Midbrain (tissue), 1 donor: ENCODE results near the gene NRN1L.
A peak's percentile ranks its signal among the peaks of the same experiment; 100 is the strongest.
"Not testable (repeated sequence)": the region's sequence is repeated elsewhere in the genome, so short reads cannot be mapped to it uniquely, and the experiment has no call there.

Source experiments
- DNase-seq: peaks from one replicate; lab custom pipeline; 2025; lab: John Stamatoyannopoulos, UW

The NRN1L gene

DNA sequence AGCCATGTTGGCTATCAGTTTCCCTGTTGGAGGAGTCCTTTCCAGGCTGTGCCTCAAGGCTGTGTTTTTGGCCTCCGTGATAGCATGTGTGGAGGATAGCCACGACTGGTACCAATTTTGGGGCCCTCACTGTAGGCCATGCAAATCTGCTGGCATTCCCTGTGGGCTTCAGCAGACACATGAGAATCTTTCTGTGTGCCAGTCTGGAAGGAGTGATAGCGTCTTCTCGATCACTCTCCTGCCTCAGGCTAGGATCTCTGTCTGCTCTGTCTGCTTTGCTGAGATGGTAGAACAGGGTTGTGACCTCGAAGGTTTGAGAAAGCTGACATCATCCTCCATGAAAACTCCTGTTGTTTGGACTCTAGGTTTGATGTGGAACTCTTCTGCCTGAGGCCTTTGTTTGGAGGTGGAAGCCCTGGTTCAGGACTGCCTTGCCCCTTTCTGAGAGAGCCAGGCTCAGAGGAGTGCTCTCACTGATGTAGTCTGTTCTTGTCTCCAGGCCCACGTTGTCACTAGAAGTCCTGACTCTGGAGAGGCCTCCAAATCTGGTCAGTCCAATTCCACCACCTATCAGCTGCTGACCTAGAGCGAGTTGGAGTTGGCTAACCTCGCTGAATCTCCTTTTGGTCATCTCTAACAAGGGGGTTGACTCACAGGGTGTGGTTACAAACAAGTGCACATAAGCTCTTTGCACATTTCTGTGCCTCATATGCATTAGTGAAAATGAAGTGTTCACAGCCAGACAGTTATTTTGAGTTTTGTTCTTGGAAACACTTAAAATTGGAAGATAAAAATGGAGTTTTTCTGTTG, 23.9 kb upstream of the NRN1L start:
- no peak for DNase-seq

DNA sequence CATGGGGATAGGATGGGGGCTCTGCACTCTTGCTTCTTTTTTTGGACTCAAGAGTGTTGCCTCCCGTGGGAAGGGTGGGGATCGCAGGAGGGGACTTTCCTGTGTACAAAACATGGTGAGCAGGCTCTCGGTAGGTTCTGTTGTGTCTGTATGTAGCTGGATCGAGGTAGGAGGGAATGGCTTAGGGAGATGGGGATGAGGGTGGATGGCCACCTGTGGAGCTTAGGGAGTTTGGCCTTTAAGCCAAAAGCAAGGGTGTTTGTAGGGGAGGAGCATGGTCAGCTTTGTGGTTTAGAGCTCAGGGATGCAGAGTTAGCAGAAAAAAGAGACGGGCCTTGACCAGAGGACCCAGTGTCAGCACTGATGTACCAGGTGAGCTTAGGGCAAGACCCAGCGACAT, 22.8 kb upstream of the NRN1L start:
- no peak for DNase-seq

DNA sequence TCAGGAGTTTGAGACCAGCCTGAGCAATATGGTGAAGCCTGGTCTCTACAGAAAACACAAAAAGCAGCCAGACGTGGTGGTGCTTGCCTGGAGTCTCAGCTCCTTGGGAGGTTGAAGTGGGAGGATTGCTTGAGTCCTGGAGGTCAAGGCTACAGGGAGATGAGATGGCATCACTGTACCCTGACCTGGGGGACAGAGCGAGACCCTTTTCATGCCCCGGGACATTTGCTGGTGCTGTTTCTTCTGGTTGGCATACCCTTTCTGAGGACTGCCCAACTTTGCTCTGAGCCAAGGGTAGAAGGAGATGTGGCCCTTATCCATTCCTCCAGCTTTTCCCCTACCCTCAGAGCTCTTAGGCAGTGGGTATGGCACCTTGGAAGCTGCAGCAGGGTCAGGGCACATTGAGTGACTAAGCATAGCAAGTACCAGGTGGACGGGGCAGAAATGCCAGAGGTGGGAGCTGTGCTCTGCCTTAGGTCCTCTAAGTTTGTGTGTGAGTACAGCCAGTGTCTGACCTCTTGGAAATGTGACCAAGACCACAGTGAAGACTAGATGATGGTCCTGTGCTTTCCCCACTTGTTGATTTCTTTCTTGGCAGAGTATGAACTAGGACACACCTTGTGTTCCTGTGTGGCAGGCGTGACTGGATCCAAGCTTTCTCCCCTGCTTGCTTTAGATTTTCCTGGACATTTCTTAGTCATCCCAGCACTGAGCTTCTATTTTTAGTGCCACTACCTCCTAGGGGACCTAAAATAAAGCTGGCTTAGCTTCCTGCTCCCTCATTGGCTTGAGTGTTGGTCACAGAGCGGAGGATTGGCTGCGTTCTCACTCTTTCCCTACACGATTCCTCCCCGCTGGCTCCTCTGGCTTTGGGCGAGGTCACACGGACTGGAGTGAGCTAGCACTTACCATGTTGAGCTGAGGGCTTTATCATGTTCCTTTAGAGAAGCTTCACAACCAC, 21.8 kb upstream of the NRN1L start:
- peak; percentile 29 for DNase-seq

DNA sequence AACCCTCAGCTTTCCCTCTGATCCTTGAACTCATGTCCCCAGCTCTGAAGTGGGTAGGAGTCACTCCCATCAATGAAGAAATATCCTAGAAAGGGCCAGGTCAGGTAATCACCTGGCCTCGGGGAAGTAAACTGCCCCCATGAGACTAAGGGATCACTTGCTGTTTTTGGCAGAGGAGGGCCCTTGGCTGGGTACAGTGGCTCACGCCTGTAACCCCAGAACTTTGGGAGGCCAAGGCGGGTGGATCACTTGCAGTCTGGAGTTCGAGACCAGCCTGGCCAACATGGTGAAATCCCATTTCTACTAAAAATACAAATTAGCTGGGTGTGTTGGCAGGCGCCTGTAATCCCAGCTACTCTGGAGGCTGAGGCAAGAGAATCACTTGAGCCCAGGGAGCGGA, 20.6 kb upstream of the NRN1L start:
- DNase-seq = not testable (repeated sequence)

DNA sequence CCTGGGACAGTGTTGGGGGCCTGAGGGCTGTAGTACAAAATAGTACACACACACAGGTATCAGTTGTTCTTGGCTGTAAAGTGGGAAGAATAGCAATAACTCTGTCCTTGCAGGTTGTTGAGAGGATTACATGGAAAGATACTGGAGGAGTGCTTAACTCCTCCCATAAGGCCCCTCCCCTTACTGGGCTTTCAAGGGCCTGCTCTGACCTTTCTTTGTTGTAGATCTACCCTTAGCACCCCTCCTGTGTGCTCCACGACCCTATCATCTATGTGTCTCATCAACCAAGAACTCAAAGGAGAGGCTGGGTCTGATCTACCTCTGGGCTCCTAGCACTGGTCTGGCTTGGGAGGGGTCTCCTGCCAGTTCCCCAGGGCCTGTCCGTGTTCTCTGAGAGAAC, 20.1 kb upstream of the NRN1L start:
- no peak for DNase-seq

DNA sequence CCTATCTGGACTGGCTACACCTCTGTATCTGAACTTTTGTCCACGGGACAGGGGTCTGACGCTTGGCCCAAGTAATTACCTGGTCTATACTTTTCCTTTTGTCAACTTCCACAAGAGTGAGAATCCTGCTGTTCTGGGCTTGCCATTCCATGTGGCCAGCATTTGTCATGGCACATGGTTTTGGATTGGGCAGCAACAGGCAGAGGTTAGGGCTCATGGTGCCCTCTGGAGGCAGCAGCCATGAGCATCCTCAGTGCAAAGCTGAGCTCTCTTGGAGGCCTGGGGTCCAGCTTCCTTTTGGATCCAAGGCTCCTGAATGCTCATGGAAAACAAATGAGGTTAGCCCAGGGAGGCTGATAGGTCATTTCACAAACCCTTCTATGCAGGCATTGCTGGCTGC, 19.4 kb upstream of the NRN1L start:
- DNase-seq = no peak

DNA sequence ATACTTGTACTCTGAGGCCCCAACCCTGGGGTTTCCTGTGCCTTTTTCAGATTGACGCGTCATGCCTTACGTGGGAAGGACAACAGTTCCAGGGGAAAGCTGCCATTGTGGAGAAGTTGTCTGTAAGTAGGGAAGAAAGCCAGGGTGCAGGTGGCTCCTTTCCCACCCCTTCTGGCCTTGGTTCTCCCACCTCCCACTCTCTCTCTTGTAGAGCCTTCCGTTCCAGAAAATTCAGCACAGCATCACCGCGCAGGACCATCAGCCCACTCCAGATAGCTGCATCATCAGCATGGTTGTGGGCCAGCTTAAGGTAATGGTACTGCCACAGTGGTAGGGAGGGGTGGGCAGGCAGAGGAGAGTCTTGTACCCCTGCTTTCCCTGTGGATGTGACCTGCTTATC, 16.4 kb upstream of the NRN1L start:
- DNase-seq = no peak

DNA sequence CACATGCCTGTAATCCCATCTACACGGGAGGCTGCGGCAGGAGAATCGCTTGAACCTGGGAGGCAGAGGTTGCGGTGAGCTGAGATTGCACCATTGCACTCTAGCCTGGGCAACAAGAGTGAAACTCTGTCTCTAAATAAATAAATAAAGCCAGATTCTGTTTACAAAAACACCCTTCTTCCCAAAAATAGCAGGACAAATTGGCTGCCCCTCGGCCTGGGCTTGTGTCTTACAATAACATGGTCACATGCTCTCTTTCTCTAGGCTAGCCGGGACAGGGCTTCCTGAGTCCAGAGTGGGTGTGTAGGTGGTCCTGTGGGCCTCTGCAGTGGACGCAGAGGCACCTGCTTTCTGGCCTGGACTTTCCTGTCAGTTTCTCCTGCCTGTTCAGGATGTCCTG, 15.0 kb upstream of the NRN1L start:
- no peak for DNase-seq

DNA sequence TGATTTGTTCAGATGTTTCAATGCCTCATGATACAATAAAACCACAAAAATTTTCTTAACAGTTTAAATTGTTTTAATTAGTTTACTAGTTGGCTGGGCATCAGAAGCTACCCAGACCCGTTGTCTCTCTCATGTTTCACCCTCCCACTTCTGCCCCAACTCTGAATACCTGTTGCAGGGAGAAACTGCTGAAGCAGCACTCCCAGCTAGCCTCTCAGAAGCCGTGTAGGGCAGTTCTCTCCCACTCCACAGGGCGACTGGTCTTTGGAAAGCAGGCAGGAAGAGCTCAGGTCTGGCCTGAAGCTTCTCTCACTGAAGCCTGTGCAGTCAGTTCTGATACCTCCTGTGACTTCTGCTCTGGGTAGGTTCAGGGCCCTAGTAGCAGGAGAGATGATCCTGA, 13.4 kb upstream of the NRN1L start:
- DNase-seq = no peak

DNA sequence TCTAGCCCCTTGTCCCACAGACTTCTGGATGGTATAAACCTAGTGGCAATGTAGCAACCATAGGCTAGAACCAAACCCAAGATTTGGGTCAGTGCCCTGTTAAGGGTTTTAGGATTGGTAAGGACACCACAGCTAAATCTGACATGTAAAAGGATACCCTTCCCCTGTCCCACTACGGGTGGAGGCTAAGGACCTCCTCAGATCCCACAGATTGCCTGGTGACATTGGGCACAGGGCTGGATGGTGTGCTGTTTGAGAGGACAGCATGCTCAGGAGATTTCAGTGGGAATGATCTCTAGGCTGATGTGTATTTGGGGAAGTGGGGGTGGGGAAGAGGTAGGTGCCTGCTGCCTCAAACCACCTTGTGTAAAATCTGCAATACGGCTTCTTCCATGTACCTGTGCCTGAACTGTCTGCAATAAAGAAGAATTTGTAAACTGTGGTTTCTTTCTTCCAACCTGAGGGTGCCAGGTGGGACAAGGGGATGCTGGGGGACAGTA, 12.5 kb upstream of the NRN1L start:
- no peak for DNase-seq

- DNase-seq = peak; percentile 63
Observed at GRCh38 chr16:67872631-67873434, 11.9 kb upstream of the NRN1L start, which contains the start of gene EDC4. Gene EDC4, plus strand, starts transcription at chr16:67873052. Its CDS starts 210 bp downstream, at chr16:67873262.

- DNase-seq = no peak
Observed at GRCh38 chr16:67873435-67874370, 11.0 kb upstream of the NRN1L start.

- DNase-seq = no peak
Observed at GRCh38 chr16:67874372-67874771, 10.3 kb upstream of the NRN1L start.

GRCh38 chr16:67877064-67877463, 7.6 kb upstream of the NRN1L start:
- no peak for DNase-seq

DNA sequence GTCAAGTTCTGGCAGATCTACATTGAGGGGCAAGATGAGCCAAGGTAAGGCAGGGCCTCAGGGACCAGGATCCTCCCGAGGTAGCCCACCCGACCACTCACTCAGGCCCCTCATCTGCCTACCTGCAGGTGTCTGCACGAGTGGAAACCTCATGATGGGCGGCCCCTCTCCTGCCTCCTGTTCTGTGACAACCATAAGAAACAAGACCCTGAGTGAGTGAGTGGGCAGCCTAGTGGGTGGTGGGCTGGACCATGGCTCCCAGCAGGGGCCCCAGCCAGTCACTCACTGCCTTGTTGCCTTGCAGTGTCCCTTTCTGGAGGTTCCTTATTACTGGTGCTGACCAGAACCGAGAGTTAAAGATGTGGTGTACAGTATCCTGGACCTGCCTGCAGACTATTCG, 6.5 kb upstream of the NRN1L start:
- no peak for DNase-seq

GRCh38 chr16:67878846-67879245, 5.8 kb upstream of the NRN1L start:
- DNase-seq = no peak

- DNase-seq = no peak
Observed at GRCh38 chr16:67879462-67879861, 5.2 kb upstream of the NRN1L start.

DNA sequence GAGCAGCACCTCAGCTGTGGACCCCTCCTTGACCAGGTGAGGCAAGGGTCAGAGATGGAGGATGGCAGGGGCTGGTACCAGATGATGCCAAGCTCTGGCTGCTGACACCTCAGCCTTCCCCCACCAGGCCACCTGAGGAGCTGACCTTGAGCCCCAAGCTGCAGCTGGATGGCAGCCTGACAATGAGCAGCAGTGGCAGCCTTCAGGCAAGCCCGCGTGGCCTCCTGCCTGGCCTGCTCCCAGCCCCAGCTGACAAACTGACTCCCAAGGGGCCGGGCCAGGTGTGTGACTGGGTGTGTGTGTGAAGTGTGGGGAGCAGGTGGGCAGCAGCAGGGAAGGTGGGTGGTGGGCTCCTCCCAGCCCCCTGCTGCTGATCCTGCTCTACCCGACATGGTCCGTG, 4.7 kb upstream of the NRN1L start:
- no peak for DNase-seq

- no peak for DNase-seq
Observed at GRCh38 chr16:67880584-67880983, 4.1 kb upstream of the NRN1L start.

- peak; percentile 59 for DNase-seq
Observed at GRCh38 chr16:67881621-67882161, 3.0 kb upstream of the NRN1L start.
